ENCODE results near the gene TNFSF8. TPM values are rescaled to one million over a fixed set of nuclear protein-coding genes. Genes with fewer than 3 reads are reported as not detected.

TNFSF8 gene
- total and polyA plus RNA-seq, 7 donors = 0.60 to 11.7 (median 1.8) TPM

DNA sequence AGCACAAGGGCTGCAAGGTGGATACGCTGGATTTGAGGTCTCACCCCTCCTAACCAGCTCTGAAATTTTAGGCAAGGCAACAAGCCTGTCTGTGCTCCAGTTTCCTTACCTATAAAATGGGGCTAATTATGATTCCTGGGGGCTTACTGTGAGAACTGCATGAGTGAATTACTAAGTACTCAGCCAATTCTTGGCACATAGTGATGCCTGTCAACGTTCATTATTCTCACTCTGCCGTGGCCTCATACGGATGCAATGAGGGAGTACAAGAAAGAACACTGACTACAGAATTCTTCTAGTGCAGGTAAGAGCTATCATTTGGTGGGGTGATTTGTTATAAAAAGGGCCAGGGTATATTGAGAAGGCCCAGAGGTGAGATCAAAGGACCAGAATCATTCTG, 16.7 kb downstream of the TNFSF8 start:
- Histone ChIP-seq H3K9me3 (no peaks in the 10 kb centered on the region), H3K36me3 (no peaks in the 10 kb centered on the region), H3K4me3 (no peak overlapping the region), H3K4me1 (peaks cover 0 to 10% (median 0%) of the 10 kb centered on the region in 4 donors), H3K27me3 (no peaks in the 10 kb centered on the region), H3K27ac (no peak overlapping the region)
- intact Hi-C loops (cut with DNase I) = loop anchor here (5.0 kb wide), 2 partner anchors 176 to 231 kb away; partner anchors contain the start of gene TEX48
- TF ChIP-seq EP300 (IDR thresholded peaks at IDR 0.05) (no peak), POLR2AphosphoS5 (IDR thresholded peaks at IDR 0.05) (no peak), POLR2A (IDR thresholded peaks at IDR 0.05) (no peak)
- TF ChIP-seq, protein P1, sequence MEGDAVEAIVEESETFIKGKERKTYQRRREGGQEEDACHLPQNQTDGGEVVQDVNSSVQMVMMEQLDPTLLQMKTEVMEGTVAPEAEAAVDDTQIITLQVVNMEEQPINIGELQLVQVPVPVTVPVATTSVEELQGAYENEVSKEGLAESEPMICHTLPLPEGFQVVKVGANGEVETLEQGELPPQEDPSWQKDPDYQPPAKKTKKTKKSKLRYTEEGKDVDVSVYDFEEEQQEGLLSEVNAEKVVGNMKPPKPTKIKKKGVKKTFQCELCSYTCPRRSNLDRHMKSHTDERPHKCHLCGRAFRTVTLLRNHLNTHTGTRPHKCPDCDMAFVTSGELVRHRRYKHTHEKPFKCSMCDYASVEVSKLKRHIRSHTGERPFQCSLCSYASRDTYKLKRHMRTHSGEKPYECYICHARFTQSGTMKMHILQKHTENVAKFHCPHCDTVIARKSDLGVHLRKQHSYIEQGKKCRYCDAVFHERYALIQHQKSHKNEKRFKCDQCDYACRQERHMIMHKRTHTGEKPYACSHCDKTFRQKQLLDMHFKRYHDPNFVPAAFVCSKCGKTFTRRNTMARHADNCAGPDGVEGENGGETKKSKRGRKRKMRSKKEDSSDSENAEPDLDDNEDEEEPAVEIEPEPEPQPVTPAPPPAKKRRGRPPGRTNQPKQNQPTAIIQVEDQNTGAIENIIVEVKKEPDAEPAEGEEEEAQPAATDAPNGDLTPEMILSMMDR (IDR thresholded peaks at IDR 0.05) = no peak
- no peak for DNase-seq
- 89 to 94% methylated on average over 4 of the region's 4 CpGs for WGBS, 2 donors

DNA sequence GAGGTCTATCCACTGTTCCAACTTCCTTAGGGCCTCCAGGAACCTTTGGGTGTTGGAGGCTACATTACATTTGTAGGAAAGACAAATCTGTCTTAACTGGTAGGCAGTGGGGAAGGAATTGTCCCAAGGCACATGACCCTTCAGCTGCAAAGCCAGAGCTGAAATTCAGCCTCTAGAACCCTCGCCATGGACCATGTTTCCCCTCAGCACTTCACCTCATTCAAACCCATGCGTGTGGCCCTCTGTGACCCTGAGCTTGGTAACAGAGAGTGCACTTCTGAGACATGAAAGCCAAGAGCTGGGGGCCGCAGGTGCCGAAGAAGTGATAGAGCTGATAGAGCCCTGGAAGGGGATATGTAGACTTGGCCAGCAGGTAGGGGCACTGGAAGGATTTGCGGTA, 17.2 kb downstream of the TNFSF8 start:
- Histone ChIP-seq H3K9me3 (no peaks in the 10 kb centered on the region), H3K36me3 (no peaks in the 10 kb centered on the region), H3K4me3 (no peak overlapping the region), H3K27ac (no peak overlapping the region), H3K4me1 (peaks cover 0 to 10% (median 0%) of the 10 kb centered on the region in 4 donors), H3K27me3 (no peaks in the 10 kb centered on the region)
- DNase-seq = no peak
- 89 to 96% methylated on average over 5 of the region's 5 CpGs for WGBS, 2 donors
- intact Hi-C loops (cut with DNase I) = loop anchor here (5.0 kb wide), 2 partner anchors 176 to 231 kb away; partner anchors contain the start of gene TEX48
- TF ChIP-seq POLR2AphosphoS5 (IDR thresholded peaks at IDR 0.05) (no peak), EP300 (IDR thresholded peaks at IDR 0.05) (no peak)

DNA sequence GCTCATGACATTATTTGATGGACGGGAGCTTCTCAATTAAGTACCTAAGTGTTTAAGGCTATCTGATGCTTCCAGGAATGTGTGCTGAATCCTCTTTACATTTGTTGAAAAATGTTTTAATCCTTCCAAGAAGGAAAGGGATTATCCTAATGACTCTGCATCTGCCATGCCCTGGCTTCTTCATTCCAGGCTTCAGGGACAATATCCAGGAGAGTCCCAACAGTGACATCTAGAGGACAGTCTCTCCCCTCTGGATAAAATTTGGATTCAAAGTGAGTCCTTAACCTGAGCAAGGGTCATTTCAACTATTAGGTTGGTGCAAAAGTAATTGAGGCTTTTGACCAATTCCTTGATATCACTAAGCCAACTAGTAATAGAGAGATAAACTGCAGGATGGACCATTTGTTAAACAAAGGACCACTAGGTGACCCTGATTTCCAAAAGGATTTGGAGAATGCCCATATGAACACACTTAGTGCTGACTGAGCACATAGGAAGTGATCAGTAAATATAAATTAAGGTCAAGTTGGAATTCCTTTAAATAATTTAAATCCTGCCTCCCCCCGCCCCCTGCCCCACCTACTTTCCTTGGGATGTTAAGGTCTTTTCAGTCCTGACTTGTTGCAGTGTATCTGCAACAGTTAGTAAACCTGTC, 19.1 kb downstream of the TNFSF8 start:
- no peak overlapping the region for H3K27ac ChIP-seq
- H3K4me3 ChIP-seq = no peak overlapping the region
- no peak for DNase-seq
- no peak for TF ChIP-seq POLR2A (IDR thresholded peaks at IDR 0.05)
- TF ChIP-seq, protein P1 (IDR thresholded peaks at IDR 0.05) = peak; percentile 30 to 58 (median 52)
- no peak for TF ChIP-seq EP300 (IDR thresholded peaks at IDR 0.05)
- H3K27me3 ChIP-seq = no peaks in the 10 kb centered on the region
- peaks cover 0 to 10% (median 0%) of the 10 kb centered on the region in 4 donors for H3K4me1 ChIP-seq
- H3K36me3 ChIP-seq = no peaks in the 10 kb centered on the region
- intact Hi-C loops (cut with DNase I) = loop anchor here (5.0 kb wide), 2 partner anchors 174 to 229 kb away; partner anchors contain the start of gene TEX48
- H3K9me3 ChIP-seq = no peaks in the 10 kb centered on the region
- WGBS, 2 donors = 58 to 76% methylated on average over 2 of the region's 2 CpGs

DNA sequence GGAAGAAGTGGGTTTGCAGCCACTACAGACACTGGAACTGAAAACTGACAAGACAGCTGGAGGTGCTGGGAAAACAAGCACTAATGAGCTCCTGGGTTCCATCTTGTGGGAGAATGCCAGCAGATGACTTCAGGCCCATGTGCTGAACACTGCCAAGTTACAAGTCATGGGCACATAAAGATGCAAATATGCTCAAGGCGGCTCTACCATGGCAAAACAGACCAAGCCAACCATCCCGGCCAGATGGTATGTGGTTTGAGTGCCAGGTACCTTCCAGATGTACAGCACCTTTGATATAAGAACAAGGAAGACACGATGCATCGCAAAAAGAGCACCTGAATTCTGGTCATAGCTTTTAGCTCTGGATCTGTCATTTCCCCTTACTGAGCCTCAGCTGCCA, 19.9 kb downstream of the TNFSF8 start:
- Histone ChIP-seq H3K9me3 (no peaks in the 10 kb centered on the region), H3K4me3 (no peak overlapping the region), H3K4me1 (peaks cover 0 to 10% (median 0%) of the 10 kb centered on the region in 4 donors), H3K27ac (no peak overlapping the region), H3K36me3 (no peaks in the 10 kb centered on the region), H3K27me3 (no peaks in the 10 kb centered on the region)
- WGBS, 2 donors = 72 to 82% methylated on average over 4 of the region's 4 CpGs
- intact Hi-C loops (cut with DNase I) = loop anchor here (5.0 kb wide), 2 partner anchors 173 to 228 kb away; partner anchors contain the start of gene TEX48
- DNase-seq = no peak
- no peak for TF ChIP-seq POLR2A (IDR thresholded peaks at IDR 0.05)
- TF ChIP-seq, protein P1 (IDR thresholded peaks at IDR 0.05) = no peak
- TF ChIP-seq POLR2AphosphoS5 (IDR thresholded peaks at IDR 0.05) = no peak
- no peak for TF ChIP-seq EP300 (IDR thresholded peaks at IDR 0.05)

DNA sequence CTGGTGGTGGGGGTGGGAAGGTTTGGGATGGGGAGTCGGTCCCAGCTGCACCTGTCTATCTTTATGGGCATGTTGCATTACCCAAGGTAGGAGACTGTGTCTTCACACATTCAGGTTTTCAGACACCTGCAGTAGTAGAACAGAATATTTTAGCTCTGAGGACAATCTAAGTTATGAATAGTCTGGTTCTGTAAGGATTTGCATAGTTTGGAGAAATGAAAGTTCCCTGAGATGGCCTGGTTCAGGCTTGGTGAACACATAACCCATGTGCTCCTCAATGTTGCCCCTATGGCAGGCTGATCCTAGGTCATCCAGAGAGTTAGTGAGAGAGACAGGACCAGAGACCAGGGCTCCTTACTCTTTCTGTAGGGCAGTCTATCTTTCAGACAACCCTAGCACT, 20.7 kb downstream of the TNFSF8 start:
- intact Hi-C loops (cut with DNase I) = loop anchor here (5.0 kb wide), 2 partner anchors 172 to 227 kb away; partner anchors contain the start of gene TEX48
- no peak overlapping the region for H3K4me3 ChIP-seq
- no peak for DNase-seq
- no peaks in the 10 kb centered on the region for H3K9me3 ChIP-seq
- H3K36me3 ChIP-seq = no peaks in the 10 kb centered on the region
- no peaks in the 10 kb centered on the region for H3K27me3 ChIP-seq
- H3K27ac ChIP-seq = no peak overlapping the region
- 68 to 75% methylated on average over 1 of the region's 1 CpG for WGBS, 2 donors
- TF ChIP-seq, protein P1 (IDR thresholded peaks at IDR 0.05) = no peak
- no peak for TF ChIP-seq EP300 (IDR thresholded peaks at IDR 0.05)
- TF ChIP-seq POLR2A (IDR thresholded peaks at IDR 0.05) = no peak
- no peak for TF ChIP-seq POLR2AphosphoS5 (IDR thresholded peaks at IDR 0.05)
- H3K4me1 ChIP-seq = peaks cover 0 to 10% (median 0%) of the 10 kb centered on the region in 4 donors

Data from sigmoid colon (tissue), 7 donors.